ENCODE measurements around the gene MDGA2.
"Not testable (repeated sequence)": the region's sequence is repeated elsewhere in the genome, so short reads cannot be mapped to it uniquely, and the experiment has no call there.

Gene MDGA2

GRCh38 chr14:47302121-47302520 is 373.3 kb downstream of the MDGA2 start:
- no peak for DNase-seq

GRCh38 chr14:47300796-47301195 is 374.6 kb downstream of the MDGA2 start:
- no peak for DNase-seq

GRCh38 chr14:47297374-47297773 is 378.0 kb downstream of the MDGA2 start:
- no peak for DNase-seq

- DNase-seq = no peak
These were observed 391.1 kb downstream of the MDGA2 start for GRCh38 chr14:47284283-47284682.

GRCh38 chr14:47281761-47282160 is 393.6 kb downstream of the MDGA2 start:
- DNase-seq = not testable (repeated sequence)

GRCh38 chr14:47278233-47278842 is 397.1 kb downstream of the MDGA2 start:
- DNase-seq = no peak

- no peak for DNase-seq
These were observed 397.7 kb downstream of the MDGA2 start for GRCh38 chr14:47277703-47278102.

GRCh38 chr14:47276931-47277330 is 398.5 kb downstream of the MDGA2 start:
- DNase-seq = no peak

GRCh38 chr14:47273939-47274338 is 401.5 kb downstream of the MDGA2 start:
- DNase-seq = no peak

- DNase-seq = no peak
These were observed 404.7 kb downstream of the MDGA2 start for GRCh38 chr14:47270715-47271114.

GRCh38 chr14:47269756-47270492 is 405.5 kb downstream of the MDGA2 start:
- DNase-seq = no peak

GRCh38 chr14:47264842-47265241 is 410.6 kb downstream of the MDGA2 start:
- no peak for DNase-seq

- DNase-seq = no peak
These were observed 412.6 kb downstream of the MDGA2 start for GRCh38 chr14:47262801-47263200.

- no peak for DNase-seq
These were observed 414.1 kb downstream of the MDGA2 start for GRCh38 chr14:47261350-47261749.

GRCh38 chr14:47259796-47260195 is 415.6 kb downstream of the MDGA2 start:
- DNase-seq = no peak

- DNase-seq = no peak
These were observed 418.4 kb downstream of the MDGA2 start for GRCh38 chr14:47257013-47257412.

GRCh38 chr14:47252802-47253201 is 422.6 kb downstream of the MDGA2 start:
- no peak for DNase-seq

- DNase-seq = no peak
These were observed 429.0 kb downstream of the MDGA2 start for GRCh38 chr14:47246367-47246766.

GRCh38 chr14:47242579-47242978 is 432.8 kb downstream of the MDGA2 start:
- DNase-seq = not testable (repeated sequence)

- no peak for DNase-seq
These were observed 434.5 kb downstream of the MDGA2 start for GRCh38 chr14:47240748-47241437.

GRCh38 chr14:47235619-47236018 is 439.8 kb downstream of the MDGA2 start:
- DNase-seq = no peak

- no peak for DNase-seq
These were observed 448.4 kb downstream of the MDGA2 start for GRCh38 chr14:47226877-47227520.

- DNase-seq = no peak
These were observed 451.7 kb downstream of the MDGA2 start for GRCh38 chr14:47223656-47224055.

- DNase-seq = no peak
These were observed 455.3 kb downstream of the MDGA2 start for GRCh38 chr14:47220096-47220495.
